Erythroblast (primary cell): ENCODE measurements around the gene PDZD11.
"Not testable (repeated sequence)": the region's sequence is repeated elsewhere in the genome, so short reads cannot be mapped to it uniquely, and the experiment has no call there.

ENCODE experiments used
- DNase-seq, 2 experiments: peaks; one replicate each; lab custom pipeline; 2025; lab: John Stamatoyannopoulos, UW
- GATA1 ChIP-seq: IDR thresholded peaks from 2 replicates; pipeline ENCODE4 v1.6.1; 2011; ENCODE audit warnings: low read depth, mild to moderate bottlenecking, control low read depth, low read length, moderate library complexity
- POLR2A ChIP-seq: IDR thresholded peaks from 2 replicates; pipeline ENCODE4 v1.6.1; 2011; ENCODE audit warnings: mild to moderate bottlenecking, low read length

The PDZD11 gene

GRCh38 chrX:70244881-70245280, 44.8 kb downstream of the PDZD11 start:
- no peak for DNase-seq
- TF ChIP-seq GATA1 = no peak
- TF ChIP-seq POLR2A = no peak

DNA sequence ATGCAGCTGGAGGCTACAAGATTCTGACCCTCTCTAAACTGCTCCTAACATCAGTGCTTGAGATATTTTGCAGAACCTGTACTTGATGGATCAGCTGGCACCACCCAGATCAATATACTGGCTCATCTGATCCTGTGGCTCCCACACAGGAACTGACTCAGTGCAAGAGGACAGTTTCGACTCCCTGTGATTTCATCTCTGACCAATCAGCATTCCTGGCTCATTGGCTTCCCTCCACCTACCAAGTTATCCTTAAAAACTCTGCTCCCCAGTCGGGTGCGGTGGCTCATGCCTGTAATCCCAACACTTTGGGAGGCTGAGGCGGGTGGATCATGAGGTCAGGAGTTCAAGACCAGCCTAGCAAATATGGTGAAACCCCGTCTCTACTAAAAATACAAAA, 46.1 kb downstream of the PDZD11 start:
- DNase-seq = not testable (repeated sequence)

- no peak for TF ChIP-seq POLR2A
- TF ChIP-seq GATA1 = no peak
- no peak for DNase-seq
These were observed 48.2 kb downstream of the PDZD11 start for GRCh38 chrX:70241501-70241900.

DNA sequence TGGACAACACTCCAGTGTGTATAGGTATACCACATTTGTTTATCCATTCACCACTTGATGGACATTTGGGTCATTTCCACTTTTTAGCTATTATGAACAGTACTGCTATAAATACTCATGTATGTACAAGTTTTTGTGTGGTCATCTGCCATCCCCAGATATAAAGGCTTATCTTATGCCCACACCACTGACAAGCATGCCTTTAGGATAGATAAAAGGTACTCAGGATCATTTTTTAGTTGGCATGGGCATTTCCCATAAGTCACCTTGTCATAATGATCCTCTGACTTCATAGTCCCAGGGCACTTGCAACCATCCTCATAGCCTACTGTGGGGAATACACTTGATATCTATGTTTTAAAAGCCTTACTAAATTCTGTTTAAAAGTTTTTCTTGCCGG, 49.0 kb downstream of the PDZD11 start:
- DNase-seq = peak in 1 of 2 experiments; percentile 40
- TF ChIP-seq POLR2A (no peak), GATA1 (no peak)
